Activated CD8-positive, alpha-beta memory T cell treated with anti-CD3 and anti-CD28 coated beads, Interleukin-2, amount 50 U/mL, for 4 hours (primary cell): ENCODE measurements around the gene BTBD18.

Source experiments
- DNase-seq: peaks from one replicate; pipeline ENCODE4 v3.0.0-alpha.2; 2020

Gene BTBD18

DNA sequence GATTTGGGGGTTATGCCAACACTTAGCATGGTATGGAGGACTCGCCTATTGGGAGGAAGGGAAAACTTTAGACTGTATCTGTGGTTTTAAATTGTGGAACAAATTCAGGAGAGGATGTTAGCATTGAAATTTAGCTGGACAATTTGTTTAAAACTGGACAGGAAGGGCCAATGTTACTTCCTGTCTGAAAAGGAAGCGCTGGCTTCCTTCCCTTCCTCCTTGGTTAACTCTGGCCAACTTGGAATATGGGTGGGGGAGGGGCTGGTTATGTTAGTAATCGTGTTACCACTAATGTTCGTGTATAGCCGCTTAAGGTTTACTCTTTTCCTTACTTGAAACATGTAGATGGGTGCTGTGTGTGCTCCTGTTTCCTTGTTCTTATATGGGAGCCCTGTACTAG is 23.9 kb upstream of the BTBD18 start:
- no peak for DNase-seq

DNA sequence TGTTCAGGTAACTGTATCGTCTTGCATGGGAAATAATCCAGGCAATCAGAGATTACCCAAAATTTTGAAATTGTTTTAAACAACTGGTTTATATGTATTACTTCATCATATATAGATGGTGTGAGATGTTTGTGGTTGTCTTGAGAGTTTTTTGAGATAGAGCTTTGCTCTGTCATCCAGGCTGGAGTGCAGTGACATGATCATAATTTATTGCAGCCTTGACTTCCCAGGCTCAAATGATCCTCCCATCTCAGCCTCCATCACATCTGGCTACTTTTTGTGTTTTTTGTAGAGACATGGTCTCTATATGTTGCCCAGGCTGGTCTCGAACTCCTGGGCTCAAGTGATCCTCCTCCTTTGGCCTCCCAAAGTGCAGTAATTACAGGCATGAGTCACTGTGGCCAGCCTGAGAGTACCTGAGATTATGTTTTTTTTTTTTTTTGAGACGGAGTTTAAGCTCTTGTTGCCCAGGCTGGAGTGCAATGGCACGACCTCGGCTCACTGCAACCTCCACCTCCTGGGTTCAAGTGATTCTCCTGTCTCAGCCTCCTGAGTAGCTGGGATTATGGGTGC is 21.5 kb upstream of the BTBD18 start:
- DNase-seq, result no peak

DNA sequence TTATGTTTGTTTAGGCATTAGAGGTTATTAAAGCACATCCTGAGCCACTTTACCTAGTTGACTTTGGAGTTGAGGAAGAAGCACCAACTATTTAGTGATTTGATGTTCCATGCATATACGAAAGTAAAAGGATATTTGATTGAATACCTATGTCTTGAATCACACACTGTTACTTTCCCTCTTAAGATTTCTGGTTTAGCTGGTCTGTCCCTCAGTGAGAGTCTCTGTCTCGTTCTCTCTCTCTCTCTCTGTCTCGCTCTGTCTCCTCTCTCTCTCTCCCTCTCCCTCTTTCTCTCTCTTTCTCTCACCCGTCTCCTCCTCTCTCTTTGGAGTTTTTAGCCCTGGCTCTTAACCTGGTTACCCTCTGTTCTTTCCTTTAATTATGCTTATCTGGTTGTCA is 20.9 kb upstream of the BTBD18 start:
- no peak for DNase-seq

DNA sequence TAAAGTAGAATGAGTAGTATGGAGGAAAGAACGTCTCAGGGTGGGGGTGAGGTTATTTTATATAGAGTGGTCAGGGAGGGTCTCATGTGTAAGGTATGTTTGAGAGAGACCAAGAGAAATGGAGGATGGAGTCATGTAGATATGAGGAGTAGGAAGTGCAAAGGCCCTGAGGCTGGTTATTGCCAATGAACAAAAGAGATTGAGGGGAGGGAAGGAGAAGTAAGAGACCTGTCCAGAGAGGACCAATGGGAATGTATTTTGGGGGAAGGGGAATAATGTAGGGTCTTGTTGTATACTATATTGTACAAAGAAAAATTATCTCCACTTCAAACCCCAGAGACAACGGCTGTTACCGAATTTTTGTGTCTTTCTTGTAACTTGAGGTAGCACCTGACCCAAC is 19.7 kb upstream of the BTBD18 start:
- no peak for DNase-seq

DNA sequence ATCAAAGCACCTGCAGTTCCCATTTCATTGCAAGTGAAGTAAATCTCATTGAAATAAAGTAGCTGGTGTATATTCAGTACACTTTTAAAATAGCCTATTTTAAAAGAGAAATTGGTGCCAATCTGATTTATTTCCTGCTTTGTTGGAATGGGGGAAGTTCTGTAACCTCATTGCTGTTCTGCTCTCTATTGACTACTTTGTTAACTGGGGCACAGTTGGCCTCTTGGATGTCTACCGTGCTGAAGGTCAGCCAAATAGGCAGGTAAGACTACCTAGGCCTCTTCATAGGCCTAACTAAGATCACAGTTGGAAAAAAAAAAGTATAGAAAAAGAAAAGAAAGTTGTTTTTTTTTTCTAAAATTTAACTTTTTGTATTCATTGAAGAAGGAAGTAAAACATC is 19.2 kb upstream of the BTBD18 start:
- DNase-seq, result no peak

DNA sequence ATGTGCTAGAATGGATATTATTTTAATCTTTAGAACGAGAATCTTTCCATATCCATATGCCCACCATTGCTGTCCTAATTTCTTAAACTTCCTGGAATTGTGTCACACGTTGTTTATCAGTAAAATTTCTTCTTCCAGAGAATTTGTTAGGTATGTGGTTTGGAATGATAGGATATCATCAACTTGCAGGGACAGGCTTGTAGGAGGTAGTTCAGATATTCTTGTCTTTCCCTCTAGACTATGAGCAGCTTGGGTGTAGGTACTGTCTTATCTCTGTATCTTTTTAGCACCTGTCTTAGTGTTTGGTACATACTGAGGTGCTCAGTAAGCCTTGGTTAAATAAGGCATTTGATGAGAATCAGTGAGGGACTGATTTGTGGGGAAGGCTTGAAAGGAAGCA is 13.4 kb upstream of the BTBD18 start:
- DNase-seq, result no peak

DNA sequence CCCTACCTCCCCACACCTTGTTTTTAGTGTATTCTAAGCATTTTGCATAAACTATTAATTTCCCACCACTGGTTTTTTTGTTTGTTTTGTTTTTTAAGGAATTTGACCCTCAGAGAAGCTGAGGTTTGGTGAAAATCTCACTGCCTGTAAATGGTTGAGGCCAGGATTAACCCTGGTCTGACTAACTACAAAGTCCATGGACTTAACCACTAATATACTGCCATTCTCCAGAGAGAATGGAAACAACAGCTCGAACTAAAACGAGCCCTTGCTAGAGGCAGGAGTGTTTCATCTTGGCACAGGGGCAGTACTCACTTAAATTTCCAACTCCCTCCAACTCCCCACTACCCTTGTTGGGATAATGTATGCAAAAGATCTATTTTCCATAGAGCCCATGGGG is 12.9 kb upstream of the BTBD18 start:
- DNase-seq, result no peak

DNA sequence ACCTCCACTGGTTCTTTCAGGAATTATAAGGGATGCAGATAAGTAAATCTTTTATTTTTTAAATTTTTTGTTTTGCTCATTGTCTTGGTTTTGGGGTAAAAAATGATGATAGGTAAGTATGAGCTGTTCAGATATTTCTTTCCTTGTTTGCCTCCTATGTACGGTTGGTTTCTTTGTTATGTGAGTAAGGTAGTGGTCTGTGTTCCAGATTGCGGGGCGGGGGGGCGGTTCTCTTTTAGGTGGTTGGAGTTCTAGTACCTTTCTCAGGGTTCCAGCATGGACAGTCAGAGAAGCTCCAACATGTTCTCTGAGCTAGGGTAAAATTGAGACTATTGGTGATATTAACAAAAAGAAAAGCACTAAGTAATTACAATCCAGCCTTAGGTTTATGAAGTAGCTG is 12.4 kb upstream of the BTBD18 start:
- no peak for DNase-seq

DNA sequence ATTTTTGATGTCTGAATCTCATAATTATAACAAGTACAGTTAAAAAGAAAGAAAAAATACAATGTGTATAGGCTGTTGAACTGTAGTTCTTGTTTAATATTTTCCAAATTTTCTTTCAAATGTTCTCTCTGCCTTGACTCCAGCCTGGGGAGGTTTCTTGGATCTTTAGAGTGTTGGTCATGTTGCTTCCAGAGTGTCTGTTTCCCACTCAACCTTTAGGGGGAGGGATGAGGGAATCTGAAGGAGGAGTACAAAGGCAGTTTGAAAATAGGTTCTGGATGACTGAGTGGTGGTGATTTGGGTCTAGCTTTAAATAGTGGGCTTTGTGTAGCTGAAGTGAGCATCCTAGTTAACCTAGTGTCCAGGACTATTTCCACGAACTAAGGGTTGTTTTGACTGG is 11.9 kb upstream of the BTBD18 start:
- DNase-seq, result no peak

DNA sequence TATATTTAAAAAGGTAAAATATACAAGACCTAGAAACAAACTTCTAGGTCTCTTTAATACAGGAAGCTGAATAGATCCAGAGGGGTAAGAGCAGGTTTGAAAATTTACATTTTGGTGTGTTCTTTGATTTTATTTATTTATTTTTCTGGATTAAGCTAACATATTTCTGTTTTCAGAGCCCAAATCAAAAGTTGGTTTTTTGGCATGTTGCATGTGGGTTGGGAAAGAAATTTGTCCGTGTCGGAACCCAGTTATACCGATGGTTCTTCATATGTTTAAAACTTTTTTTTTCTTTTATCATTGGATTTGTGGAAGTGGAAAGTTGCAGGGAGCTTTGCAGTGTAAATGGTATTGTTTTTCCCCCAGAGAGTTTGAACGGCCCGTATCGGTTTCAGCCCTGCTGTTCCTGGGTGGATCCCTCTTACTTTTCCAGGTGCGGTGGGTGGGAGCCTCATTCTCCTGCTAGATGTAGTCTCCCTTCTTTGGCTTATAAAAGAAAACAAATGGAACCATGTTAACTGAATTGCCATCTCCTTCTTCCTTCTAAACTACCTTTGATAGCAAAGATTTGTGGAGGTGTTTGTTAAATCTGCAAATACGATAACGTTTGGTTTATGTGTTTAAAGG is 10.7 kb upstream of the BTBD18 start:
- DNase-seq, result no peak

DNA sequence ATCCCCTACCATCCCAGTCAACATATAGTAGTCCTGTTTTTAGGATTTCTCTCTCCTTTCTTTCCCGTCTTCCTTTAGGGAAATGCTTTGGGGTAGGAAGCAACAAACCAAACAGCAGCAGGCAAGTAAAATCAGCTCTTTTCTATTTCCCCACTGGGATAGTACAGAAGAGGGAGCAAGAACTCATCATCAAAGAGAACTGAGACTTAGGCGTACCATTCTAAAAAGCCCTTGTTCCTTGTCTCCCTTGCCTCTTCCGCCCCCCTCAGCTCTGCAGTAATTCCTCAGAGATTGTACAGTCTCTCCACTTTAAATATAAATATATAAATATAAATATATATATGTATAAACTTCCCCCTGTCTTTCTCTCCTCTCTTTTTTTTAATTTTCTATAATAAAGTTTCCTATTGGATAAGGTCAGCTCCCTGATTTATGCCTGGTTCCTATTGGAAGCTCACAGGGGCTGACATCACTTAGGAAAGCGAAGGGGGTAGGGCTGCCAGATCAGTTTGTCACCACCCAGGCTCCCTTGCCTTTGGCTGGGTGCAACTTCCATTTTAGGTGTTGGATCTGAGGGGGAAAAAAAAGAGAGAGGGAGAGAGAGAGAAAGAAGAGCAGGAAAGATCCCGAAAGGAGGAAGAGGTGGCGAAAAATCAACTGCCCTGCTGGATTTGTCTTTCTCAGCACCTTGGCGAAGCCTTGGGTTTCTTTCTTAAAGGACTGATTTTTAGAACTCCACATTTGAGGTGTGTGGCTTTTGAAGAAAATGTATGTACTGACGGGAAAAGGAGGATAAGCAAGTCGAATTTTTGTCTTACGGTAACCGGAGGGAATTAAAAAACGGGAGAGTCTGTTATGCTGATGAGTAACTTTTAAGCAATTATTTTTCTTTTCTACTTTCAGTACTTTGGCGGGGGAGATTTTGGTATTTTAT is 9.9 kb upstream of the BTBD18 start, which contains the start of gene CTNND1:
CTNND1 (plus strand) TSS at position 502 of the 934 bp plus-strand sequence. CDS start 29,677 bp downstream, outside the sequence.
- no peak for DNase-seq

DNA sequence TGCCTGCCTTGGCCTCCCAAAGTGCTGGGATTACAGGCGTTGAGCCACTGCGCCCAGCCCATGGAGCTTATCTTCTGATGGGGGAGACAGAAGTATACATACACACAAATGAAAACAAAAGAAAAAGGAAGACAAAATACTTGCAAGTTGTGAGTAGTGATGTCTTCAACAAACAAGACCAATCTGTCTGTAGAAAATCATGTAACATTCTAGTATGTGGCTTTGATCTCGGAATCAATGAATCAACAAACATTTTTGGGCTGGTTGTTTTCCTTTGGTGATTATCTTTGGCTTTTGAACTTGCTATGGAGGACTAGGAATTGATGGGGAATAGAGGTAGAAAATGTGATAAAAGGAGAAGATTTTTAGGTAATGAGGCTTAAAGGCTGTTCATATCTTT is 6.6 kb upstream of the BTBD18 start:
- DNase-seq, result no peak

DNA sequence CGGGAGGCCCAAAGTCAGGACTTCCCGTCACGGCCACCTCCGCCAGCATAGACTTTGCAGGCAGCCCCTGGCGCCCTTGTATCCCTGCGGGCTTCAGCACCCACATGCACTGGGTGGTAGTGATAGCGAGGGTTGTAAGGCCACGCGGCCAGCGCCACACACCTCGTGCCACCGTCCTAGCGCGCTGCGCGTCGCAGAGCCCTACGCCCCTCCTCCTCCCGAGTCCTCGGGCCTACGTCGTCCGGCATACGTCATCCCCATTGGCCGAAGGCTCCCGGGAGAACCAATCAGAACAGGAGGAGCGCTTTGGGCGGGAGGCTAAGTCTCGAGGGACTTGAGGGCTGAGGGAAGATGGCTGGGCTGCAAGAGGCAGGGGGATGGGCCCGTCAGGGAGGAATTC is 1.3 kb upstream of the BTBD18 start:
- no peak for DNase-seq

DNA sequence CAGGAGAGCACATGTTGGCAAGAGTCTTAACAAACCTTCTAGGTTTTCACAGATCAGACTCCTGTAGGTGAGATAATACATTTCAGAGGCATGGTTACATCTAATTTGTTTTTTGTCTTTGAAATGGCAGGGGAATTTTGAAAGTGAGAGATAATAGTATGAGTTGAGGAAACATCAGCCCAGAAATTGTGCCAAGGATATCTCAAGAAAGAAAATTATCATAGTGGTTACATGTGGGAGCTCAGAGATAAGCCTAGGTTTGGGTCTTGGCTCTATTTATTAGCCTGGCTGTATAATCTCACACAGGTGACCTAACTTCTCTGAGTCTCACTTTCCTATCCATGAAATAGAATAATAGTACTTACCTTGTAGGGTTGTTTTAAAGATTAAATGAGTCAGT is 443 bp downstream of the BTBD18 start:
- no peak for DNase-seq

DNA sequence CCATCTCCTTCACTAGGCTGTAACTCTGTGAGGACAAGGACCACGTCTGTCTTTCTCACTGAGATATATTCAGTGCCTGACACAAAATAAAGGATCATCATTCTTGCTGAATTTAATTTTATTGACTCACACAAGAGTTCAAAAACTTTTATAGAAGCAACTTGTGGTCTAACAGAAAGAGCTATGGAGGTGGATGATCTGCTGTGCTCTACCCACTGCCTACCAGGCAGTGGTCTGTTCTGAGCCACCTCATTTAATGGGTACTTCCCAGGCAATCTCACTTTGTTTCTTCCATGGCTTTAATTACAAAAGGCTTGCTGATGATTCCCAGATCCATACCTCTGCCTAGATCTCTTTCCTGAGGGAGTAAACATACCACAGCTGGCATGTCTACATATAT is 4.7 kb downstream of the BTBD18 start:
- DNase-seq, result no peak

DNA sequence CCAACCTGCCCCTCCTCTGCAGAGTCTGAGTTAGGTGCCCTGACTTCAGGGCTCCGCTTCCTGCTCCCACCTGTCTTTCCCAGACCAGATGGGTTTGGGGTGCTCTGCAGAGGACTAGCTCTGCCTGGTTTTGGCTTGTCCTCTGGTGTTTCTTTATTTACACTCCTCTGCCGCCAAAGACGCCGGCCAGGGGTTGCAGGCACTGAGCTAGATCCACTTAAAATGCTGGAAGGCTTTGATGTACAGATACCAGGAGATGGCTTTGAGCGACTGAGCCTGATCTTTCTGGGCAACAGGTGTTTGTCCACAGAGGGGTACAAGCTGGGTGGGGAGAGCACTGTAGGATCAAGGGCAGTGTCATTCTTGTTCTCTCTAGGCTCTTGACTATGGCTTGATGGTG is 6.4 kb downstream of the BTBD18 start:
- no peak for DNase-seq

DNA sequence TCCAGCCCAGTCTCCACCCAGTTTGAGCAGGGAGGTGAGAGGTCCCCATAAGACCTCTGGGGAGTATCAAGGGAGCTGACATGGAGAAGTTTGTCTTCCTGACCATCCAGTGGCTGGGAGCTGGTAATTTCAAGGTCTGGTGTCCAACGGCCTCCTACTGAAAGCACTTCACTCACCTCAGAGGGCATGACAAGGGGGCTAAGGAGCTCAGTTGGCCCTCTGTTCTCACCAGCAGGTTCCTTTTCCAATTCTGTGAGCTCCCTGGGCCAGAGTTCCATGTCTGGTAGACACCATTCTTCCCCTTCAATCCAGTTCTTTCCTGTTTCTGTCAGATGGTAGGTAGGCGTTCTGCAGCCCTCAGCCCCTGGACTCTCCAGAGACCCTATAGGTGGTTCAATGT is 7.3 kb downstream of the BTBD18 start:
- no peak for DNase-seq

DNA sequence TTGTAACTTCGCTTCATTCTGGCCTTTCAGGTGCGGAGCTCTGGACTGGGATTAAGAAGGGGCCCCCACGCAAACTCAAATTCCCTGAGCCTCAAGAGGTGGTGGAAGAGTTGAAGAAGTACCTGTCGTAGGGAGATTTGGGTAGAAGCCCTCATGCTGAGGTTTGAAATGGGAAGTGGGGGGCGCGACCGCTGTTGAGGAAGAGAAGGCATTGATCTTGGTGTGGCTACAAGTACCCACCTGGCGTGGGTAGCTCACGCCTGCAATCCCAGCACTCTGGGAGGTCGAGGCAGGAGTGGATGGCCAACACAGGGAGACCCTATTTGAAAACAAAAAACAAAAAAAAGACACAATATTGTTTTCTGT is 9.5 kb downstream of the BTBD18 start:
- DNase-seq, result no peak

DNA sequence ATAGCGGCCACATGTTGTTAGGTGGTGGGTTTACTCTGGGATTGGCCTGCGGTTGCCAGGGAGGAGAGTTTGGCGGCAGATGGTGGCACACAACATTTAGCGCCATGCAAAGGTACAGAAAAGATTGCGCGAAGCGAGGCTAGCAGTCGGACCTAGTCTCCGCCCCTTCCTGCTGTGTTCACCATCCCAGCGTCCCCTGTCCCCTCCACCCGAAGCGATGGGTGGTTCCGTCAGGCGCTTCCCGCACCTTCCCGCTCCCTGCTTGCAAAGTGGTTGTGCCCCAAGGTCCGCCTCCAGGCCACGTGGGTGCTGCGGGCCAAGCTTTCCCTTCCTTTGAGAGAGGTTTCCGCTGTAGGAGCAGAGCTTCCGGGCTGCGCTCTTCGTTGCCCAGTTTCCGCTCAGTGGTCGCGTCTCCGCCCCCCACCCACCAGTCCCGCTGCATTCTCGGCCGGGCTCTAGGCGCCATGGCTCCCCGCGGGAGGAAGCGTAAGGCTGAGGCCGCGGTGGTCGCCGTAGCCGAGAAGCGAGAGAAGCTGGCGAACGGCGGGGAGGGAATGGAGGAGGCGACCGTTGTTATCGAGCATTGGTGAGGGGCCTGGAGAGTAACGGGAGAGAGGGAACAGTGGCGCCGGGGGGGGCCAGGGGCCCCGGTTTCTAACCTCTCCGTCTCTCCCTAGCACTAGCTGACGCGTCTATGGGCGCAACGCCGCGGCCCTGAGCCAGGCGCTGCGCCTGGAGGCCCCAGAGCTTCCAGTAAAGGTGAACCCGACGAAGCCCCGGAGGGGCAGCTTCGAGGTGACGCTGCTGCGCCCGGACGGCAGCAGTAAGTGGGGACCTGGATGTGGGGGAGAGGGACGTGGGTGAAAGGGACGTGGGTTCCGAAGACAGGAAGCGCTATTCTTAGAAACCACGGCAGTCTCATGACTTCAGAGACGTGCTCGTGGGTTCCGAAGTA is 10.2 kb downstream of the BTBD18 start, which contains the start of gene SELENOH:
SELENOH (plus strand) TSS at position 360 of the 955 bp plus-strand sequence; CDS start at position 465, 105 bp downstream.
- peak; percentile 89 for DNase-seq

DNA sequence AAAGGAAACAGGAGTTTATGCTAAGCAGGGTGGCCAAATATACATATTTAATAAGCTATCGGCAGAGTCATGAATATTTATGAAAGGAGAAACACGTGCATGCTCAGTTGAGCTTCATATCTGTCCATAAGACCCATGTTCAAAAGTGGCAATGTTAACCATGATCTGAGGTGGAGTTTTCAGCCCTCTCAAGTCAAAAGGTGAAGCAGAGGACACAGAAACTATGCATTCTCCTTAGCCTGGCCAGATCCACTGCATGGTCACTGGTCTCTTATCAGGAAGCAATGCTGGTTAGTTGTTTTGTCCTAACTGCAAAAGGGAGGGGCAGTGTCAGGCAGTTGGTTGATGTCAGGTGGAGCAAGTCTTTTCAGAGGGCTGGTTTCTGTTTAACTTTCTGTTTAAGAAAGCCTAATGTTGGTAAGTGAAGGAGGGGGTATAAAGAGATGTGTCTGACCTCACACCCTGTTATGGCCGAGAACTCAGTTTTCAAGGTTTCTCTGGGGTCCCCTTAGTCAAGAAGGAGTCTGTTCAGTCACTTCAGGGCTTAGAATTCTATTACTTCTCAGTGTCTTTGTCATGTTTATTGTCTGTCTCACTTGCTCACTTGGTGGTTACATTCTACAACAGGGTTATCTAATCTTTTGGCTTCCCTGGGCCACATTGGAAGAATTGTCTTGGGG is 15.9 kb downstream of the BTBD18 start:
- no peak for DNase-seq

DNA sequence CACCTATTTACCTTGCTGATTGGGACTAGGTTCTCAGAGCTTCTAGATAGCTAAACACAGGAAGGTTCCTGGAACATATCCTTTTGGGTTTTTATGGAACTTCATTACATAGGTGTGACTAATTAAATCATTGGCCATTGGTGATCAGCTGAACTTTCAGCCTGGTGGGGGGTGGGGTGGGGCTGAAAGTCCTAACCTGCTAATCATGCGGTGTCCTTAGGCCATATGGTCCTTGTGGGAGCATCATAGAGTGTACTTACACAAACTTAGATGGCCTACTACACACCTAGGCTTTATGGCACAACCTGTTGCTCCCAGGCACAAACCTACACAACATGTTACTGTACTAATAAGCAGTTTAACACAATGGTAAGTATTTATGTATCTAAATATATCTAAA is 19.0 kb downstream of the BTBD18 start:
- DNase-seq, result no peak

DNA sequence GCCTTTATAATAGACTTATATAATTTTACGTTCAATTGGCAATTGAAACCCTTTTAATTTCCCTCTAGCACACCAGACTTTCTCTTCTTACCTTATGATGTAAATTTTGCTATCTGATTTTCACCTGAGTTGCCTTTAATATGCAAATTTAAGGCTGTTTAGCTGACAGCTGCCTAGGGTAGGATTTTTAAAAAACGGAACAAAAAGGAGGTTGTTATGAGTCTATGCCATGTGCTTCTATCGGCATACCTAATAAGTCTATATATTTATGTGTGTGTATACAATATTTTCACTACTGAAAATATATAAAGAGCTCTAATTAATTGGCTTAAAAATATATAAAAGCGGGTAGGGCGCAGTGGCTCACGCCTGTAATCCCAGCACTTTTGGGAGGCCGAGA is 22.1 kb downstream of the BTBD18 start:
- no peak for DNase-seq
